ENCODE measurements around the gene PRPF40A.

PRPF40A gene

DNA sequence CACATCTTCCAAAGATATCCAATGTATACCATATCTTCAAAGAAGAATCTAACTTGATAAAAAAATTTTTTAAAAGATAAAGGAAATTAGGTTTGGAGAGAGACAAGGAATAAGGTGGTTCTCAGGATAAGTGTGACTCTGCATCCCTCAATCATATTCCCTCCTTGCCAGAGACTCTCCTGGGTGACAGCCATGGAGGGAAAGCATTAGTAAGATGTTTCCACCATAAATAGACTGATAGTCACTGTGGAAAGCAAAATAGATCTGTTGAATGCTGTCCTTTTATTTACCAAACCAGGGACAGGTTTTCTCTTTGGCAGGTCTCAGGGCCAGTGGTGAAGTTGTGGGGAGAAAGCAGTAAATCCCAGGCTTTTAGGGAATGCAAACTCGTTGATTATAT is 107.6 kb downstream of the PRPF40A start:
- Histone ChIP-seq H3K36me3 (peaks cover 0 to 15% (median 10%) of the 10 kb centered on the region in 3 donors), H3K27ac (no peak overlapping the region), H3K4me1 (peaks cover 0 to 6% (median 3%) of the 10 kb centered on the region in 4 donors), H3K9me3 (no peaks in the 10 kb centered on the region), H3K4me3 (no peak overlapping the region), H3K27me3 (no peaks in the 10 kb centered on the region)
- intact Hi-C loops (cut with DNase I; ENCODE audit: low total_unique reads), result no loop called here
- DNase-seq, result no peak
- TF ChIP-seq, protein P1, sequence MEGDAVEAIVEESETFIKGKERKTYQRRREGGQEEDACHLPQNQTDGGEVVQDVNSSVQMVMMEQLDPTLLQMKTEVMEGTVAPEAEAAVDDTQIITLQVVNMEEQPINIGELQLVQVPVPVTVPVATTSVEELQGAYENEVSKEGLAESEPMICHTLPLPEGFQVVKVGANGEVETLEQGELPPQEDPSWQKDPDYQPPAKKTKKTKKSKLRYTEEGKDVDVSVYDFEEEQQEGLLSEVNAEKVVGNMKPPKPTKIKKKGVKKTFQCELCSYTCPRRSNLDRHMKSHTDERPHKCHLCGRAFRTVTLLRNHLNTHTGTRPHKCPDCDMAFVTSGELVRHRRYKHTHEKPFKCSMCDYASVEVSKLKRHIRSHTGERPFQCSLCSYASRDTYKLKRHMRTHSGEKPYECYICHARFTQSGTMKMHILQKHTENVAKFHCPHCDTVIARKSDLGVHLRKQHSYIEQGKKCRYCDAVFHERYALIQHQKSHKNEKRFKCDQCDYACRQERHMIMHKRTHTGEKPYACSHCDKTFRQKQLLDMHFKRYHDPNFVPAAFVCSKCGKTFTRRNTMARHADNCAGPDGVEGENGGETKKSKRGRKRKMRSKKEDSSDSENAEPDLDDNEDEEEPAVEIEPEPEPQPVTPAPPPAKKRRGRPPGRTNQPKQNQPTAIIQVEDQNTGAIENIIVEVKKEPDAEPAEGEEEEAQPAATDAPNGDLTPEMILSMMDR (IDR thresholded peaks at IDR 0.05), result no peak

DNA sequence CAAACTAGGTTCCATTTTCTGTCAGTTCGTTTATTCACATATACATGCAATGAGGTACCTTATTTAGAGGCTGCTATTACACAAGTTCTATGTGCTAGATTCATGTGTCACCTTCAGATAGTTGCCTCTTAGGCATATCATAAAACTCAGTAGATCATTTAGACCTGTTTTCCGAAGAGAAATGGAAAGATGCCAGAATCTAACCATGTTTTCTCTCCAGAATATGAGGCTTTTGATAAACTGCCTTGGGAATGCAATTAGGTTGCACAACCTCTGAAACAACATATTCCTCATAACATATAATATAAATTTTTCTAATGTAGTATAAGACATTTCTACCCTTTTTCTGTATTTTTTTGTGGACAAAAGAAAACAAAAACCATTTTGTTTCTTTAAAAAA is 108.1 kb downstream of the PRPF40A start:
- Histone ChIP-seq H3K4me1 (peaks cover 0 to 6% (median 3%) of the 10 kb centered on the region in 4 donors), H3K27ac (no peak overlapping the region), H3K9me3 (no peaks in the 10 kb centered on the region), H3K27me3 (no peaks in the 10 kb centered on the region), H3K36me3 (peaks cover 0 to 12% (median 9%) of the 10 kb centered on the region in 3 donors), H3K4me3 (no peak overlapping the region)
- intact Hi-C loops (cut with DNase I; ENCODE audit: low total_unique reads), result no loop called here
- DNase-seq, result no peak
- TF ChIP-seq, protein P1 (IDR thresholded peaks at IDR 0.05), result no peak

DNA sequence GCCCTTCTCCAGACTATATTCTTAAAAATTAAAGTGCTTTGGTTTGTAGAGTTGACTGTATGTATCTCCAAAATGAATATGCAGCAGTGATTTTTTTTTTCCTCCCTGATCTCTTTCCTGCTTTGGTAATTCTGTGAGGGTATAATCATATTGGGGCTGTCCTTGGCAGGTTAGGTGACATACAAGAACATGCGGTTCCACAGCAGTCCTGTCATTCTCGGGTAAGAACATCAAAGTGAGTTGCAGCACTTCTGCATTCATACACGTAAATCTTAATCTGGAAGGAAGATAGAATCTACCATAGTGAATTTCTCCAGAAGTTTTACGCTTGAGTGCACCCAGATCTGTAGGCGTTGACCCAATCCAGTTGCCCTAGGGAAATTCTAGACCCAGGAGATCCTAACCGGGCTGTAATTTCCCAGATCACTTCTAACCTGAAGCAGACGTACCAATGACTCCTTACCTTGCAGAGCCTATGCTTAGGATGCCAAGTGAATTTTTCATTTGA is 109.4 kb downstream of the PRPF40A start:
- Histone ChIP-seq H3K4me1 (peaks cover 0 to 6% (median 3%) of the 10 kb centered on the region in 4 donors), H3K4me3 (no peak overlapping the region), H3K9me3 (no peaks in the 10 kb centered on the region), H3K27ac (no peak overlapping the region), H3K36me3 (peaks cover 0 to 6% (median 5%) of the 10 kb centered on the region in 3 donors), H3K27me3 (no peaks in the 10 kb centered on the region)
- intact Hi-C loops (cut with DNase I; ENCODE audit: low total_unique reads), result no loop called here
- TF ChIP-seq, protein P1 (IDR thresholded peaks at IDR 0.05), result no peak
- DNase-seq, result no peak

DNA sequence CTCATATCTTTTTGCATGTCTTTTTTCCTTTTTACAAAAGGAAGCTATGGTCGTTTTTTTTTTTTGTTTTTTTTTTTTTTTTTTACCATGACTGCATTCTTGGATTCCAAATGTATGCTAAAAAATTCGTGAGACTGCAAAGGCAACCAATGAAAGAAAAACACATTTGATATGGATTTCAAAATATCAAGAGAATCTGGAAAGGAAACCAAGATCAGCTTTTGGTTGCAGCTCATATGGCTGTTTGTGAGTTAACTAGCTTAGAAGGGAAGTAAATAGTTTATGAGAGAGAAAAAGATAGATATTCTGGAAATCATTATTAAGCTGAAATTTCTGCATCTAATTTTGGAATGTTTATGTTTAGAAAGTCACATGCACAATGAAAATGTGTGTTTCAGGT is 110.3 kb downstream of the PRPF40A start:
- DNase-seq, result no peak
- intact Hi-C loops (cut with DNase I; ENCODE audit: low total_unique reads), result no loop called here
- Histone ChIP-seq H3K4me3 (no peak overlapping the region), H3K9me3 (no peaks in the 10 kb centered on the region), H3K27ac (no peak overlapping the region), H3K4me1 (peaks cover 0 to 6% (median 0%) of the 10 kb centered on the region in 4 donors), H3K27me3 (no peaks in the 10 kb centered on the region), H3K36me3 (peaks cover 0 to 6% (median 5%) of the 10 kb centered on the region in 3 donors)
- TF ChIP-seq, protein P1 (IDR thresholded peaks at IDR 0.05), result no peak

DNA sequence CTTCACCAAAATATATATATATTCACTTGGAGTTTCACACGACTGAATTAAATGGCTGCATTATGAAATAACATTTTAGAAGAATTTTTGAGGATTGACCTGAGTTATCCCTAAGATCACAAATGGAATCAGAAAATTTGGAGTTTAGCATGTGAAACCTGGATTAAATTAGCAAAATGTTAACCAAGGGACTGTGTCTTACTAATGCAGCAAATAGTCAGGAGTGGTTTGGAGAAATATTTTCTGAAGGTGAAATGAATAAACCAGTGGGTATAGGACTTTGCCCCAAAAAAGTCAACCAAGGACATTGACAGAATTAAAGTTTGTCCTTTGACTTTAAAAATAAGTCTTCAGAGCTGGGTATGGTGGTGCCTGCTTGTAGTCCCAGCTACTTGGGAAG is 111.2 kb downstream of the PRPF40A start:
- intact Hi-C loops (cut with DNase I; ENCODE audit: low total_unique reads), result no loop called here
- no peaks in the 10 kb centered on the region for H3K9me3 ChIP-seq
- TF ChIP-seq, protein P1 (IDR thresholded peaks at IDR 0.05), result no peak
- H3K27me3 ChIP-seq, result no peaks in the 10 kb centered on the region
- no peaks in the 10 kb centered on the region for H3K4me1 ChIP-seq
- no peak overlapping the region for H3K27ac ChIP-seq
- DNase-seq, result no peak
- peaks cover 0 to 6% (median 5%) of the 10 kb centered on the region in 3 donors for H3K36me3 ChIP-seq
- H3K4me3 ChIP-seq, result no peak overlapping the region

DNA sequence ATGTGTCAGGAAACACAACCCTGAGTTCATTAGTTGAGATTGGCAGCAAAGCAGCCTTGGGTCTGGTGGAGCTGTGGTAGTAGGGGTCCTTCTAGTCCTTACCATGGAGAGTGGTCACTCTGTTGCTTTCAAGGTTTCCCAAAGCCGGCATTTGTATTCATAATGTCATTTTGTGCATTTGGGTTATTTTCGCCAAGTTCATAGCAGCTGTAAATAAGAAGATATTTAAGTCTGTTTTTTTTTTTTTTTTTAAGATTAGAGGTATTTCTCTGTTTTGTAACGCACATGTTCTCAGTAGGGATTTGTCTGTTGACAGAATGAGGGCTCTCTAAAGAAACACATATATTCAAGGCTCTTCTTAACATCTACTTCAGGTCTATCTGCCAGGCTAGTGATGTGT is 114.1 kb downstream of the PRPF40A start:
- TF ChIP-seq, protein P1 (IDR thresholded peaks at IDR 0.05), result no peak
- Histone ChIP-seq H3K27me3 (no peaks in the 10 kb centered on the region), H3K27ac (no peak overlapping the region), H3K9me3 (no peaks in the 10 kb centered on the region), H3K4me1 (no peaks in the 10 kb centered on the region), H3K36me3 (peaks cover 0 to 8% (median 6%) of the 10 kb centered on the region in 3 donors), H3K4me3 (no peak overlapping the region)
- no peak for DNase-seq
- intact Hi-C loops (cut with DNase I; ENCODE audit: low total_unique reads), result no loop called here

Data from tibial artery (tissue), 4 donors.